ENCODE measurements around the gene GPR153. TPM values are rescaled to one million over a fixed set of nuclear protein-coding genes. Genes with fewer than 3 reads are reported as not detected.

The GPR153 gene
- total RNA-seq, 1 experiment from 2014 or later: 3.2 TPM

GRCh38 chr1:6275826-6276782 is 15.2 kb upstream of the GPR153 start:
- ChIA-PET CTCF (interaction anchor here (0.6 kb wide), 1 partner anchor 30 kb away, joined by 3 read pairs; no protein-coding TSS in a partner anchor), POLR2A (no interaction called here)
- Histone ChIP-seq H3K27me3 (replicated peaks; ENCODE audit: control insufficient read depth, insufficient read depth, low read length) (no peaks in the 10 kb centered on the region), H3K9me3 (no peaks in the 10 kb centered on the region), H3K36me3 (ENCODE audit: control insufficient read depth, insufficient read depth, low read length) (no peaks in the 10 kb centered on the region; the same call in 1 of the 2 replicates), H3K4me3 (ENCODE audit: low read depth, low read length) (no peak overlapping the region), H3K4me1 (no peaks in the 10 kb centered on the region)
- DNase-seq: no peak
- no TSS peak for BruUV-seq (replicated peaks)
- H3K27me3 Mint-ChIP-seq (ENCODE audit: insufficient read depth, unreplicated experiment): no peaks in the 10 kb centered on the region
- no peaks in the 10 kb centered on the region for H3K4me1 Mint-ChIP-seq (ENCODE audit: low read depth, unreplicated experiment)
- H3K4me3 Mint-ChIP-seq (ENCODE audit: unreplicated experiment): no peak overlapping the region
- H3K36me3 Mint-ChIP-seq (ENCODE audit: insufficient read depth, unreplicated experiment): peaks cover 27% of the 10 kb centered on the region
- intact Hi-C loops (cut with micrococcal nuclease; ENCODE audit: unreplicated experiment): no loop called here
- H3K27ac Mint-ChIP-seq (ENCODE audit: unreplicated experiment): no peak overlapping the region
- no peaks in the 10 kb centered on the region for H3K9me3 Mint-ChIP-seq (ENCODE audit: unreplicated experiment)
- no peak for TF ChIP-seq CTCF (IDR thresholded peaks at IDR 0.05; ENCODE audit: insufficient read depth in 1 of 2, low read depth in 1 of 2, low read length in 1 of 2, severe bottlenecking in 1 of 2, unreplicated experiment in 1 of 2)

GRCh38 chr1:6274622-6275139 is 13.8 kb upstream of the GPR153 start:
- ChIA-PET POLR2A (no interaction called here), CTCF (no interaction called here)
- H3K4me1 ChIP-seq: no peaks in the 10 kb centered on the region
- BruUV-seq (replicated peaks): no TSS peak
- no peak overlapping the region for H3K27ac Mint-ChIP-seq (ENCODE audit: unreplicated experiment)
- no peaks in the 10 kb centered on the region for H3K27me3 Mint-ChIP-seq (ENCODE audit: insufficient read depth, unreplicated experiment)
- H3K9me3 Mint-ChIP-seq (ENCODE audit: unreplicated experiment): no peaks in the 10 kb centered on the region
- H3K9me3 ChIP-seq: no peaks in the 10 kb centered on the region
- no peak overlapping the region for H3K4me3 ChIP-seq (ENCODE audit: low read depth, low read length)
- no peaks in the 10 kb centered on the region; the same call in 1 of the 2 replicates for H3K36me3 ChIP-seq (ENCODE audit: control insufficient read depth, insufficient read depth, low read length)
- H3K27me3 ChIP-seq (replicated peaks; ENCODE audit: control insufficient read depth, insufficient read depth, low read length): no peaks in the 10 kb centered on the region
- no peak for TF ChIP-seq CTCF (IDR thresholded peaks at IDR 0.05; ENCODE audit: insufficient read depth in 1 of 2, low read depth in 1 of 2, low read length in 1 of 2, severe bottlenecking in 1 of 2, unreplicated experiment in 1 of 2)
- H3K4me1 Mint-ChIP-seq (ENCODE audit: low read depth, unreplicated experiment): no peaks in the 10 kb centered on the region
- peaks cover 27% of the 10 kb centered on the region for H3K36me3 Mint-ChIP-seq (ENCODE audit: insufficient read depth, unreplicated experiment)
- intact Hi-C loops (cut with micrococcal nuclease; ENCODE audit: unreplicated experiment): no loop called here
- H3K4me3 Mint-ChIP-seq (ENCODE audit: unreplicated experiment): no peak overlapping the region
- DNase-seq: no peak

GRCh38 chr1:6274102-6274501 is 13.2 kb upstream of the GPR153 start:
- Histone ChIP-seq H3K4me1 (no peaks in the 10 kb centered on the region), H3K9me3 (no peaks in the 10 kb centered on the region), H3K27me3 (replicated peaks; ENCODE audit: control insufficient read depth, insufficient read depth, low read length) (no peaks in the 10 kb centered on the region), H3K36me3 (ENCODE audit: control insufficient read depth, insufficient read depth, low read length) (no peaks in the 10 kb centered on the region; the same call in 1 of the 2 replicates), H3K4me3 (ENCODE audit: low read depth, low read length) (no peak overlapping the region)
- BruUV-seq (replicated peaks): no TSS peak
- no peaks in the 10 kb centered on the region for H3K4me1 Mint-ChIP-seq (ENCODE audit: low read depth, unreplicated experiment)
- no peak overlapping the region for H3K27ac Mint-ChIP-seq (ENCODE audit: unreplicated experiment)
- TF ChIP-seq CTCF (IDR thresholded peaks at IDR 0.05; ENCODE audit: insufficient read depth in 1 of 2, low read depth in 1 of 2, low read length in 1 of 2, severe bottlenecking in 1 of 2, unreplicated experiment in 1 of 2): no peak
- POLR2A ChIA-PET: no interaction called here
- CTCF ChIA-PET: no interaction called here
- H3K36me3 Mint-ChIP-seq (ENCODE audit: insufficient read depth, unreplicated experiment): peaks cover 33% of the 10 kb centered on the region
- no peak overlapping the region for H3K4me3 Mint-ChIP-seq (ENCODE audit: unreplicated experiment)
- intact Hi-C loops (cut with micrococcal nuclease; ENCODE audit: unreplicated experiment): no loop called here
- no peaks in the 10 kb centered on the region for H3K9me3 Mint-ChIP-seq (ENCODE audit: unreplicated experiment)
- no peak for DNase-seq
- H3K27me3 Mint-ChIP-seq (ENCODE audit: insufficient read depth, unreplicated experiment): no peaks in the 10 kb centered on the region

Data from Caco-2 (cell line).